ENCODE results near the gene SNW1.
A peak's percentile ranks its signal among the peaks of the same experiment; 100 is the strongest.
"Not testable (repeated sequence)": the region's sequence is repeated elsewhere in the genome, so short reads cannot be mapped to it uniquely, and the experiment has no call there.

Gene SNW1

DNA sequence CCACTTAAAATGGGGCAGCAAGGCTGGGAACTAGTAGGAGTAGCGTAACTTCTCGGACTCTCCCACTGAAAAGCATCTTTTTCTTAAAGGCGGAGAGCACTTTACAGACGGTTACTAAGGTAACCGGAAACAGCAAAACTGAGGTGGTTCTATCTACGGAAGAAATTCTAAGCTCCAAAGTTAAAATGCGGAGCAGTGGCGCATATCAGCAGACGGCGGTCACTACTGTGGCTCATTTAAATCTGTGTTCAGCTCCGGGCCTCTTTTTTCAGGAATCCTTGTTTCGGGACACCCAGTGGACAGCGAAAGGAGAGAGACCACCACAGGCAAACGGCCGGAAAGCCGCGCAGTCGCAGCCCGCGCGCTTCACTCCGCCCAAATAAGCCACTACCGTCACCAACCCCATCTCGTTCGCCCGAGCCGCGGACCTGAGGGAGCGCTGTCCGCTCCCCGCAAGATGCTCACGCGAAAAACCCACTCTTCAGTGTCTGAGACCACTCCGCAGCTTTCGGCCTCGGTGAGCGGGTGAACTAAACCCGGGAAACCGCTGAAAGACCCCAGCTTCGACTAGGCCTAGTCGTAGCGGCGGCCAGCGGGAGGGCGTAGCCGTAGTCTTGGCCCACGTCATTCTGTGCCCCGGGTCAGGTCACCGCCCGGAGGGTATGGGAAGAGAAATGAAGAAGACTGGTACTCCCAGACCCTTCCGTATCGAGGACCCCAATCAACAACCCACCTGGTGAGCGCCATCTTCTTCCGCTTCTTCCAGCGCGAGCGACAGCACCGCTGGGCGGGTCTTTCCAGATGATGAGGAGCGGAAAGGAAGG lies at the start of gene SNW1:
Gene SNW1, minus strand, starts transcription at position 776 of the 824 bp plus-strand sequence. Its CDS starts 29 bp downstream, at position 747.
- peak; percentile 89 for DNase-seq (ENCODE audit: low read depth)

DNA sequence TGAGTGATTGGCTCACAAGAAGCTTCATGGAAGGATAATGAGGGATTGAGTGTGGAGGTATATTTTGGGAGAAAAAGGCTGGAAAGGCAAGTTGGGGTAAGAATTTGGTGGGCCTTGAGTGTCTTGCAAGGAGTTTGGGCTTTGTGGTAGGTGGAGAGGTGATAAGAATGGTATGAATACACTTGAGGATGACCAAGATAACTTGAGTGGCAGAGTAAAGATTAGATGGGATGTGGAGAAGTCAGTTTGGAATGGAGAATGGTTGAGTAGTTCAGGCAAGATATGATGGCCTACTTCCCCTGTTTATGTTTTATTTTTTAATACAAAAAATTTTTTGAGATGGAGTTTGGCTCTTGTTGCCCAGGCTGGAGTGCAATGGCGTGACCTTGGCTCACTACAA lies 48.1 kb upstream of the SNW1 start:
- no peak for DNase-seq (ENCODE audit: low read depth)

DNA sequence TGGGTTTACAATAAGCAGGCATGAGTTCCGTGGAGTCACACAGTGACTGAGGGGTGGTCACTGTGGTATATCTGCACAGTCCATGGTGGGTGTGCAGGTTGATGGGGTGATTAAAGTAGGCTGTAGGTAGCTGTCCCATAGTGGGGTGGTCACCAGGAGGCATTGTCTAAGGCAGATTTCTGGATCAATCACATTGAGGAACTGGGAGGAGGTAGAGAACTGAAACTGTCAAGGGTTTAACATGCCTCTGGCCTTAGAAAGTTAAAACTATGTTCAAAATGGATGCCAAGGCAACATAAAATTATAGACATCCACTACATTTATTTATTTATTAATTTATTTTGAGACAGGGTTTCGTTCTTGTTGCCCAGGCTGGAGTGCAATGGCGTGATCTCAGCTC lies 47.3 kb upstream of the SNW1 start:
- no peak for DNase-seq (ENCODE audit: low read depth)

DNA sequence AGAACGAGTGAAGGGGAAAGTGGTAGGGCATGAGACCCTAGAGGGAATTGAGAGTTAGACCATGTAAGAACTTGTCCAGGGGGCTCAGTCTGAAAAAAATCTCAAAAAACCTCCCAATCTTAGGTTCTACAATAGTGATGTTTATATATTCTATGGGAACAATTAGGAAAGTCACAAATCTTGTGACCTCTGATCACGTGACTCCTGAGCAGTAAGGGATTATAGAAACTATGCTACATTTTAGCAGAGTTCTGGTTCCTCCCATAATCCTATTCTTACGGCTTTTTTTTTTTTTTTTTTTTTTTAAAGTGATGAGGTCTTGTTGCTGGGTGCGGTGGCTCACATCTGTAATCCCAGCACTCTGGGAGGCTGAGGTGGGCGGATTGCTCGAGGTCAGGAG lies 44.8 kb upstream of the SNW1 start:
- no peak for DNase-seq (ENCODE audit: low read depth)

DNA sequence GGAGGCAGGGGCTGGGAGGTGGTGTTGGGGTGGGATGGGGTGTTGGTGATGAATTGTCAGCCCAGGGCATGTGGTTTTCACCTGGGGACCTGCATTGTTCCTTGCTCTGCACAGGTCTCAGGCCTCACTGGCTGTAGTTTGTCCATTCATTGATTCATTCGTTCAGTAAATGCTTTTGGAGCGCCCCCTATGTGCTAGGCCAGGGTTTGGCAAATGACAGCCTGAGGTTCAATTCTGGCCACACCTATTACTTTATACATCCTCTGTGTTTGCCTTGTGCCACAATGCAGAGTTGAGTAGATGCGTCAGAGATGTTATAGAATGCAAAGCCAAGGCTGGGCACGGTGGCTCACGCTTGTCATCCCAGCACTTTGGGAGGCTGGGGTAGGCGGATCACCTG lies 43.6 kb upstream of the SNW1 start:
- no peak for DNase-seq (ENCODE audit: low read depth)

DNA sequence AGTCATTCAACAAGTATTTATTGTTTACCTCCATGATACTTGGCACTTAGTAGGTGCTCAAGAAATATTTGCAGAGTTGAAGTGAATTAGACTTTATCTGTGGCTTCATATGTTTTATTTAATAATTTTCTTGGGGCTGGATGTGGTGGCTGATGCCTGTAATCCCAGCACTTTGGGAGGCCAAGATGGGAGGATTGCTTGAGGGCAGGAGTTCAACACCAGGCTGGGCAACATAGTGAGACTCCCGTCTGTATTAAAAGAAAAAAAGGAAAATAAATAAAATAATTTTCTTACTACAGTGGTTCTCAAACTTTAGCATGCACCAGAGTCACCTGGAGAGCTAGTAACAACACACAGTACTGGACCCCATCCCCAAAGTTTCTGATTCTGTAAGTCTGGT lies 39.9 kb upstream of the SNW1 start:
- no peak for DNase-seq (ENCODE audit: low read depth)

DNA sequence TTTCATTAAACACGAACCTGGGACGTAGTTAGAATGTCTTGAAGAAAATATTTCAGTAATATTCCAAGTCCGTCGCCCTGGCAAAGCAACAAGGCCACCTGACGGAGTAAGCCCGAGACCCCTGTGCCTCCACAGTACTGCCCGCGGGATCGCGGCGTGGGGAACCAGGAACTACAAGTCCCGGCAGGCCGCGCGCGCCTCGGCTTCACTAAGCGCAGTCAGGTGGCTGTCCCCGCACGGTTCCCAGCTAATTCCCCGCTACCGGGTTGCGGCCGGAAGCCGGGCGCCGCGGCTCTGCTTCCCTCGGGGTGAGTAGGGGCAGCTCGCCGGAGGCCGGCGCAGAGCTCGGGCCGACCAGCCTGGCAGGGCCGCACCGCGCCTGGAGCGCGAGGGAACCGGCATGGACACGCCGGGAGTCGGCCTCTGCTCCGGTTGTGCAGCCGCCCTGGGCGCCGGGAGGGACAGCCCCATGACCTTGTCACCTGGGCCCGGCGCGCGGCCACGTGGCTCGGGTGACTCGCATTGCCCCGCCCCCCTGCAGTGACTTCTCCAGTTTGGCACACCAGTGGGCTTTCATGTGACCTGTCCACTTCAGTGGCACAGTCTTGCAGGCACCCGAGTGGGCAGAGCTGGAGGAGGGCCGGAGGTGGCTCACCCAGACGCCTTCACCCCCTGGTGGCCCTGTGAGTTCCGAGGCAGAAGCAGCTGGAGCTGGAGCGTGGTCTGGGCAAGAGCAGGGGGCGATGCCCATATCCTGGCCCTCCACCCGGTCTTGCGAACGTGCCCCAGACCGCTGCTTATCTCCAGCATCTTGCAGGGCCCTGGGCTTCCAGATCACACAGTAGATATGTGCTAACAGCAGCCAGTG lies 39.1 kb upstream of the SNW1 start, which contains the start of gene ADCK1:
Gene ADCK1, plus strand, starts transcription at position 247 of the 868 bp plus-strand sequence. CDS start 18,870 bp downstream, outside the sequence.
- peak; percentile 82 for DNase-seq (ENCODE audit: low read depth)

DNA sequence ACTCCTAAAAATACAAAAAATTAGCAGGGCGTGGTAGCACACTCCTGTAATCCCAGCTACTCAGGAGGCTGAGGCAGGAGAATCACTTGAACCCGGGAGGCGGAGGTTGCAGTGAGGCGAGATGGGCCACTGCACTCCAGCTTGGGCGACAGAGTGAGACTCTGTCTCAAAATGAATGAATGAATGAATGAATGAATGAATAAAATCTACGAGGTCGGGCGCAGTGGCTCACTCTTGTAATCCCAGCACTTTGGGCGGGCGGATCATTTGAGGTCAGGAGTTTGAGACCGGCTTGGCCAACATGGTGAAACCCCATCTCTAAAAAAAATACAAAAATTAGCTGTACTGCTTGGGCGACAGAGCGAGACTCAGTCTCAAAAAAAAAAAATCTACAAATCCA lies 38.5 kb upstream of the SNW1 start:
- DNase-seq (ENCODE audit: low read depth), result not testable (repeated sequence)

DNA sequence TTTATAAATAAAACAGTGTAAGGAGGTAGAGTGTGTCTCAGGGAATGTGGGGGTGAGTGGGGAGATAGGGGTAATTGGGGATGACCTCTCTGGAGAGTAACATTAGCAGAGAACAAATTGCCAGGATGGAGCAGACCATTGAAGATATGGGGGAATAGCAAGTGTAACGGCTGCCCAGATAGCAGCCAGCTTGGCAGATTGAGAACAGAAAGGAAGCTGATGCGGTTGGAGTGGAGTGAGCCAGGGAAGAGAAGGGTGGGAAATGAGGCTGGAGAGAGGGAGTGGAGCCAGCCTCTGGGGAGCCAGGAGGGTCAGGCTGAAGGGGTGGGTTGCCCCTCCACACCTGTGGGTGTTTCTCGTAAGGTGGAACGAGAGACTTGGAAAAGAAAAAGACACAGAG lies 33.4 kb upstream of the SNW1 start:
- no peak for DNase-seq (ENCODE audit: low read depth)

DNA sequence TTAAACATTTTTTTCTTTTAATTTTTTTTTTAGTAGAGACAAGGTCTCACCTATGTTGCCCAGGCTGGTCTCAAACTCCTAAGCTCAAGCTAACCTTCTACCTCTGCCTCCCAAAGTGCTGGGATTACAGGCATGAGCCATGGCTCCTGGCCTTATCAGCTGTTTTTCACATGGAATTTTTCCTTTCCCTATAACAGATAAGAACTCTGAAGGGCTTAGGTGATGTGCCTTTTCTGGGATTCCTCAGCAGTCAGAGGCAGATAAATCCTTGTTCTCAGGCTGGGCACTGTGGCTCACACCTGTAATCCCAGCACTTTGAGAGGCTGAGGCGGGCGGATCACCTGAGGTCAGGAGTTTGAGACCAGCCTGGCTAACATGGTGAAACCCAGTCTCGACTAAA lies 32.3 kb upstream of the SNW1 start:
- DNase-seq (ENCODE audit: low read depth), result not testable (repeated sequence)

DNA sequence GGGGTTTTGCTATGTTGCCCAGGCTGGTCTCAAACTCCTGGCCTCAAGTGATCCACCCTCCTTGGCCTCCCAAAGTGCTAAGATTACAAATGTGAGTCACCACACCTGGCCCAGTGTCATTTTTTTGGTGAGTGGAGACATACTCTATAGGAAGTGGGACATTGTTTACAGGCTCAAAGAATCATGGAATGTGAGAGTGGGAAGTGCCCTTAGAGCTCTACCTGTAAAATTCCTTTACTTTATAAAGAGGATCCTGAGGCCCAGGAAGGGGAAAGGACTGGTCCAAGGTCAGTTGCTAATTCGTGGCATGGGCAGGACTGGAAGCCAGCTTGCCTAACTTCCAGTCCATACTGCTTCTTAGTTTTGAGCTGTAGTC lies 30.3 kb upstream of the SNW1 start:
- DNase-seq (ENCODE audit: low read depth), result no peak

DNA sequence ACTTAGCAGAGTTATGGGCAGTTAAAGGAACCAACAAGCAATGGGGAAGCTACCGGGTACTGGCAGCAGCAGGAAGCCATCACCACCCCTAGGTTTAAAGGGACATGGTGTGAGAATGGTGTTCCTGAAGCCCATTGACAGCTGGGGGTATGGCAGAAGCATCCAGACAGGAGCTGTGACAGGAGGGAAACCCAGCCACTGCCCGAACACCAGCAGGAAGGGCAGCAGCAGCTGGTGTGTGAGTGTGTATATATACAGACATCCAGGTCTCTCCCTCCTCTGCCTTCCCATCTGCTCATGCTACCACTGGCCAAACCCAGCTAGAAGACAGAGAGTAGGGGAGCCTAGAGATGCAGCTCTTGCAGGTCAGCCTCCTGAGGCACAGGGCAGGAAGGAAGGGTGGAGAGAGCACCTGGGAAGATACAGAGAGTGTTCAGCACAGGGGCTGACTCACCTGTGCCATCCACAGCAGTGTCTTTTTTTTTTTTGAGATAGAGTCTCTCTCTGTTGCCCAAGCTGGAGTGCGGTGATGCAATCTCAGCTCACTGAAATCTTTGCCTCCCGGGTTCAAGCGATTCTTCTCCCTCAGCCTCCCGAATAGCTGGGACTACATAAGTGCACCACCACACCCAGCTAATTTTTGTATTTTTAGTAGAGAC lies 29.7 kb upstream of the SNW1 start:
- DNase-seq (ENCODE audit: low read depth), result no peak

DNA sequence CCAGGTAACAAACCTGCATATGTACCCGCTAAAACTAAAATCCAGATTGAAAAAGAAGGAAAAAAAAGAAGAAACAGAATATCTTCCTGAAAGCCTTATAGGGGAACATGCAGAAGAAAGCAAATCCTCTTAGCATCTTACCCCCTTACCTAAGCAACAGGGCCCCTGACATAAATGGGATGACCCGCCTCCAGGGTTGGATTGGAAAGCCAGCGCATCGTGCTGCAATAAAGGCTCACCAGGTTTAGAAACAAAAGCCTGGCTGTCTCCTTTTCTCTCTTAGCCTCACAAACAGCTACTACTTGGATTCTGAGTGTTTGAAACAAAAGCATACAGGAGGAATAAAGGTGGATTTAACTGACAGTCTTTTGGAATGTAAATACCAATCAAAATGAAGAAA lies 25.2 kb upstream of the SNW1 start:
- DNase-seq (ENCODE audit: low read depth), result no peak

DNA sequence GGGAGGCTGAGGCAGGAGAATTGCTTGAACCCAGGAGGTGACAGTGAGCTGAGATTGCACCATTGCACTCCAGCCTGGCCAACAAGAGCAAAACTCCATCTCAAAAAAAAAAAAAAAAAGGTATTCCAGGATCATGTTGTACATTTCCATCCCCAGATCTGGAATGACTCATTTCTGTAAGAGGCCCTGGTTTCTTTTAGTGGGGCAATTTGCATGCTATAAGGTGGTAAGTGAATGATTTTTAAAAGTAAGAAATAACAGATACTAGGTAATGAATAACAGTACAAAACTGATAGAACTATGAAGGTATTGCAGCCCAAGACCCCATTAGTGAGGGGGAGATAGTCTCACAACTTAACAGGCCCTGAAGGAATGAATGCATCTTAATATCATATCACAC lies 21.2 kb upstream of the SNW1 start:
- DNase-seq (ENCODE audit: low read depth), result no peak

DNA sequence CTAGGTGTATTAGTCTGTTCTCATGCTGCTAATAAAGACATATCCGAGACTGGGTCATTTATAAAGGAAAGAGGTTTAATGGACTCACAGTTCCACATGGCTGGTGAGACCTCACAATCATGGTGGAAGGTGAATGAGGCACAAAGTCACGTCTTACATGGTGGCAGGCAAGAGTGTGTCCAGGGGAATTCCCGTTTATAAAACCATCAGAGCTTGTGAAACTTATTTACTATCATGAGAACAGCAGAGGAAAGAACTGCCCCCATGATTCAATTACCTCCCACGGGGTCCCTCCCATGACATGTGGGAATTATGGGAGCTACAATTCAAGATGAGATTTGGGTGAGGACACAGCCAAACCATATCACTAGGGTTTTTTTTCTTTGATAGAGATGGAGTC lies 13.0 kb upstream of the SNW1 start:
- DNase-seq (ENCODE audit: low read depth), result not testable (repeated sequence)

DNA sequence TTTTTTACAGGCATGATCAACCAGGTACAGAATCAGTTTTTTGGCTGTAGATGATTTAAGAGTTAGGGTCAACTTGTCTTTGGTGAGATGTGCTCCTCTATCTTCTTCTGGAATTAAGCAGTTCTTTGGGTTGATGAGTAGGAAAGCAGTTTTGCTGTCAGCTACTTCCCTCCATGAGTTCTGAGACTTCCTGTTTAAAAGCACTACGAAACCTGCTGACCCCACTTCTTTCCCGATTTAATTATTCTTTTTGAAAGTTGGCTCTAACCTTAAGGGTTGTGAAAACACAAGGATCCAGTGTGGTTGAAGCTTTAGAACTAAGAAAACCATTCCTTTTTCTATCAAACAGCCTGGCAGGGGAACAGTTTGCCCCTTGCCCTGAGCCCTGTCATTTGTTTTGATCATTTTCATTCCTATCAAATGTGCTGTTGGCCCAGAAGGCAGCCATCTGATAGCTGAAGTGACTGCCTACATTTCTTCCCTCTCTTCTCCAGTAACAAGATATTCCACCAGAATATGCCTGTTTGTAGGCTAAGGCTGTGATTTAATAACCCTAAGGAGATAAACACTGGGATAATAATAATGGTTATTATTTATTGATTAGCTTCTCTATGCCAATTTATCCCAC lies 7.6 kb upstream of the SNW1 start:
- DNase-seq (ENCODE audit: low read depth), result not testable (repeated sequence)

DNA sequence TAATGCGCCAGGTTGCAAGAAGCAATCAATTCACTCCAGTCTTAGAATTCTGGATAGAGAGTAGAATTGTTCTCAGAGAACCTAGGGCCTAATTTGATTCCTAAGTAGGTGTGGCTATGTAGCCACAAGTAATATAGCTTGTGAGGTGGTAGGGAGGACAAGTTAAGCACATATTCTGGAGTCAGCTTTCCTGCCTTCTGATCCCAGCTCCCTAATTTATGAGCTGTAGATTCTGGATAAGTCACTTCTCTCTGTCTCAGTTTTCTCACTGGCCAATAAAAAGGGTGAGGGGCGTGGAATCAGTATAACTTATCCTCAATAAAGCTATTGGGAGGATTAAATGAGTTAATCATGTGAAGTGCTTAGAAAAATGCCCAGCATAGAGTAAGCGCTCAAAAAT lies 3.0 kb upstream of the SNW1 start:
- DNase-seq (ENCODE audit: low read depth), result no peak

DNA sequence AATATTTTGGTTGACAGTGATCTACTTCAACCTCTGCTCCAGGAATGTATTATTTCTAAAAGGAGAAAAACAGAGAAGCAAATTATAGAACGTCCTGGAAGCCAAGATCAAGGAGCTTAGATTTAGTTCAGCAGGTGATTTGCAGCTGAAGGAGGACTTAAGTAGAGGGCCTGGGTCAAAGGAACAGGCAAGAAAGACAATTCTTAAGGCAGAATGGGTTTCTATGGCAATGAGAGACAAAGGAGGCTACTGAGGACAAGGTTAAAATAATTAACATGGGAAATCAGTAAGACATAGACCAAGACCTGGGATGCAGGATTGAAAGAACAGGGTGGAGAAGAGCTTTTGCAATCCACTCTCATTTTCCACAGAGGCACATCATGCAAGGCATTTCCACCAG lies 2.4 kb upstream of the SNW1 start:
- DNase-seq (ENCODE audit: low read depth), result no peak

DNA sequence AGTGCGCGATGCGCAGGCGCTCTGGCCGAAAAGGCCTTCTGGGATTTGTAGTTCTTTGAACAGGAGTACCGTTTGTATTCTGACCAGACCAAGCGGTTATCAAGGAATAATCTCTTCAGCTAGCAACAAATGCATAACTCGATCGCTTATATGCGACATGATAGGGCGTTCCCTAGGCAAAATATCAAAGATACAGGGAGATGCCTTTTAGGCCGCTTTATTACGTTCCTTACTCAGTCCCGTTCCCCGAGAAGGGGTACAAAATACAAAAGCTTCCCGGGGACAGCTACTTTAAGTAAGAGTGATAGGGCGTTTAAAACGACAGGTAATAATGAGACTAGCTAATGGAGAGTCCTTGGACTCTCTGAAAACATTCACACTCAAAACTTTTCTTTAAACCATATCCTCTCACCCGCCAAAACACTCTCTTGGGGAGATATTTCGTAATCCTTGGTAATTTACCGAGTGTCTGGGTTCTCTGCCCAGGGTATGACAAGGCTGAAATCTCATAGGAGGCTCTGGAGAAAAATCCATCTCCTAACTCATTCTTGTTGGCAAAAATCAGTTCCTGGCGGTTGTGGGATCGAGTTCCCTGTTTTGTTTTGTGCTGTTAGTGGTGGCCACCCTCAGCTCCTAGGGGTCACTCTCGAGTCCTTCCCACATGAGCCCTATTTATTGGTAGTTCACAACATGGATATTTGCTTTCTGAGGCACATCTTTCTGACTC lies 412 bp upstream of the SNW1 start:
- no peak for DNase-seq (ENCODE audit: low read depth)

DNA sequence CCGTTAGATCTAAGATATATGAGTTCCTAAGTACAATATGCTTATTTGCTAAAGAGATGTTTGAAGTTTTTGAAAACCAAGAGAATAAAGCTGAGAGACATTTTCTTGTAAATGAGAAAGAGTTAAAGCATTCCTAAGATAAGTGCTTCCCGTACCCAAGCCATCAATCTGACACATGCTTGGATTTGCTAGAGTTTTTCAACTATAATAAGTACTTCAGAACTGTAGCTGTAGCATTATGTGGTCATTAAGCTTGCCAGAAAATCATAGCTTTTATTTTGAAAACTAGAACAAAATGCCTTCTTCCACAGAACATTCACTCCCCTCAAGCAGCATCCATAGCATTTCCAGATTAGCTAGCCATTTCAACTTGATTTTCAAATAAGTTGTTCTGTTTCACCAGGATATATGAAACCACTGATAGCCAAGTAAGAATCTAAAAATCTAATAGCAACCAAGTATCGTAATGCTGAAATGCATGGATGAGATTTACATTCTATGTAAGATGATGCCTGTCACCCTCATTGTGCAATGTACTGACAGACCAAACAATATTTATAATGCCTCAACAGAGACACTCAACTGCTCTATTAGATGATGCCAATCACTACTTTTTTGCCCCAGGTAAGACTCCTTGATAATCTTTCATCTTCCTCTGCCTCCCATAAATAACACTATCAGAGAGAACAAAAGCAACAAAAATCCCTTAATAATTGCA lies 8.0 kb downstream of the SNW1 start:
- DNase-seq (ENCODE audit: low read depth), result no peak

DNA sequence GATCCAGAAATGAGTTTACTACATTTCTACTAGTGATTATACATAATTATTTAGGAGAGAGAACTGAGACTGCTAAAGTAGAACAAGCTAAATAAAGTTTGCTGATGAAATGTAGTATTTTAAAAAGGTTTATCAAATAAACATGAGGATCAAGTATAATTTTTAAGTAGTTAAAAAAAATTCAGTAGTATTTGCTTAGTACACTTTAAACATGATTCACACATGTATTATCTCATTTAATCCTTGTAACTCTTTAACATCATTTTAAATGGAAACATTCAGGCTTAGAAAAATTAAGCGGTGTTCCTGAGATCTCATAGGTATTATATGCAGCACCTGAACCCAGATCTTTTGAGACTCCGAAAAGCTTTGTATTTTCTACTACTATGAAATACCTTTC lies 8.7 kb downstream of the SNW1 start:
- DNase-seq (ENCODE audit: low read depth), result no peak
